H9 (cell line): Measurements from ENCODE around the gene RPS19. TPM values are rescaled to one million over a fixed set of nuclear protein-coding genes. Genes with fewer than 3 reads are reported as not detected.

Experiments used
- DNase-seq: peaks from one replicate; pipeline ENCODE4 v3.0.0-alpha.2; 2017
- H2AFZ ChIP-seq: one replicate; pipeline ENCODE4 v1.6.1; 2013; ENCODE audit warnings: mild to moderate bottlenecking, low read length, control low read depth, moderate library complexity
- H2AK5ac ChIP-seq: 2 replicates; pipeline ENCODE4 v1.6.1; 2013; ENCODE audit warnings: low read length, control low read depth, mixed read lengths; ENCODE audit not compliant: insufficient read length
- H2BK120ac ChIP-seq: one replicate; pipeline ENCODE4 v1.6.1; 2013; ENCODE audit warnings: low read depth, mild to moderate bottlenecking, low read length, control low read depth, inconsistent platforms; ENCODE audit not compliant: poor library complexity, severe bottlenecking
- H2BK12ac ChIP-seq: 2 replicates; pipeline ENCODE4 v1.6.1; 2013; ENCODE audit warnings: low read length, control low read depth, mixed read lengths, low read depth; ENCODE audit not compliant: insufficient read length
- H2BK15ac ChIP-seq: 2 replicates; pipeline ENCODE4 v1.6.1; 2013; ENCODE audit warnings: low read depth, low read length, control low read depth
- H2BK20ac ChIP-seq: one replicate; pipeline ENCODE4 v1.6.1; 2013; ENCODE audit warnings: low read depth, mild to moderate bottlenecking, low read length, control low read depth, inconsistent platforms; ENCODE audit not compliant: poor library complexity, severe bottlenecking
- H2BK5ac ChIP-seq: 2 replicates; pipeline ENCODE4 v1.6.1; 2013; ENCODE audit warnings: low read length, control low read depth, mixed read lengths; ENCODE audit not compliant: insufficient read length
- H3K14ac ChIP-seq: 2 replicates; pipeline ENCODE4 v1.6.1; 2013; ENCODE audit warnings: low read length, control low read depth; ENCODE audit not compliant: insufficient read depth
- H3K18ac ChIP-seq: 2 replicates; pipeline ENCODE4 v1.6.1; 2013; ENCODE audit warnings: low read depth, mild to moderate bottlenecking, mixed read lengths, low read length, control low read depth; ENCODE audit not compliant: insufficient read length
- H3K23ac ChIP-seq: 2 replicates; pipeline ENCODE4 v1.6.1; 2013; ENCODE audit warnings: low read length, control low read depth, mixed read lengths, low read depth; ENCODE audit not compliant: insufficient read length
- H3K23me2 ChIP-seq: 2 replicates; pipeline ENCODE4 v1.6.1; 2013; ENCODE audit warnings: low read depth, mild to moderate bottlenecking, mixed read lengths, low read length, control low read depth; ENCODE audit not compliant: insufficient read length, poor library complexity, severe bottlenecking
- H3K27ac ChIP-seq: 2 replicates; pipeline ENCODE4 v1.5.1; 2013; ENCODE audit warnings: low read length, control low read depth, mixed read lengths, low read depth; ENCODE audit not compliant: insufficient read length
- H3K27me3 ChIP-seq: 2 replicates; pipeline ENCODE4 v1.6.1; 2013; ENCODE audit warnings: low read length, control low read depth, inconsistent platforms; ENCODE audit not compliant: insufficient read depth
- H3K4ac ChIP-seq: 2 replicates; pipeline ENCODE4 v1.6.1; 2013; ENCODE audit warnings: low read depth, mild to moderate bottlenecking, control low read depth, inconsistent platforms, low read length, moderate library complexity
- H3K4me1 ChIP-seq: 2 replicates; pipeline ENCODE4 v1.6.1; 2013; ENCODE audit warnings: low read length, control low read depth, inconsistent platforms; ENCODE audit not compliant: insufficient read depth
- H3K4me2 ChIP-seq: 2 replicates; pipeline ENCODE4 v1.6.1; 2013; ENCODE audit warnings: low read length, control low read depth, mixed read lengths; ENCODE audit not compliant: insufficient read length, insufficient read depth
- H3K56ac ChIP-seq: 2 replicates; pipeline ENCODE4 v1.6.1; 2013; ENCODE audit warnings: low read depth, mild to moderate bottlenecking, mixed read lengths, low read length, control low read depth; ENCODE audit not compliant: insufficient read length
- H3K79me1 ChIP-seq: 2 replicates; pipeline ENCODE4 v1.6.1; 2013; ENCODE audit warnings: low read depth, mild to moderate bottlenecking, moderate library complexity, low read length, control low read depth, inconsistent platforms; ENCODE audit not compliant: insufficient read depth, poor library complexity, severe bottlenecking
- H3K79me2 ChIP-seq: 2 replicates; pipeline ENCODE4 v1.6.1; 2013; ENCODE audit warnings: low read length, control low read depth, inconsistent platforms; ENCODE audit not compliant: insufficient read depth
- H3K9ac ChIP-seq: 2 replicates; pipeline ENCODE4 v1.6.1; 2013; ENCODE audit warnings: low read length, control low read depth, mixed read lengths; ENCODE audit not compliant: insufficient read length; ENCODE audit errors: extremely low read depth
- H3K9me3 ChIP-seq: one replicate; pipeline ENCODE4 v1.6.1; 2013; ENCODE audit warnings: low read depth, low read length, inconsistent platforms; ENCODE audit not compliant: control insufficient read depth
- H3T11ph ChIP-seq: one replicate; pipeline ENCODE4 v1.6.1; 2013; ENCODE audit warnings: mild to moderate bottlenecking, low read length, control low read depth, inconsistent platforms
- H4K20me1 ChIP-seq: one replicate; pipeline ENCODE4 v1.6.1; 2013; ENCODE audit not compliant: control insufficient read depth, insufficient read length, insufficient read depth
- H4K5ac ChIP-seq: 2 replicates; pipeline ENCODE4 v1.6.1; 2013; ENCODE audit warnings: low read depth, mild to moderate bottlenecking, mixed read lengths, low read length, control low read depth; ENCODE audit not compliant: insufficient read length
- H4K8ac ChIP-seq: replicated peaks from 2 replicates; pipeline ENCODE4 v1.6.1; 2013; ENCODE audit warnings: low read length, control low read depth, mixed read lengths, low read depth; ENCODE audit not compliant: insufficient read length
- H4K91ac ChIP-seq: 2 replicates; pipeline ENCODE4 v1.6.1; 2013; ENCODE audit warnings: low read depth, mild to moderate bottlenecking, moderate library complexity, mixed read lengths, low read length, control low read depth; ENCODE audit not compliant: insufficient read length
- H3K27ac Mint-ChIP-seq, 3 experiments: 2 replicates in 2 of 3; 3 replicates in 1 of 3; pipeline ENCODE4 v1.8.0; 2020 to 2021; ENCODE audit warnings: mixed read lengths in 3 of 3, mild to moderate bottlenecking in 1 of 3, moderate library complexity in 1 of 3
- H3K27me3 Mint-ChIP-seq: 2 replicates; pipeline ENCODE4 v1.8.0; 2021; ENCODE audit warnings: low read depth, mild to moderate bottlenecking, moderate library complexity, mixed read lengths
- H3K36me3 Mint-ChIP-seq, 3 experiments: 2 replicates in 2 of 3; 3 replicates in 1 of 3; pipeline ENCODE4 v1.8.0; 2020 to 2021; ENCODE audit warnings: low read depth in 3 of 3, mixed read lengths in 3 of 3; ENCODE audit not compliant: insufficient read depth in 1 of 3
- H3K4me1 Mint-ChIP-seq, 2 experiments: 2 replicates each; pipeline ENCODE4 v1.8.0; 2020; ENCODE audit warnings: mixed read lengths in 2 of 2
- H3K4me3 Mint-ChIP-seq, 2 experiments: 2 replicates in 1 of 2; 3 replicates in 1 of 2; pipeline ENCODE4 v1.8.0; 2020 to 2021; ENCODE audit warnings: mild to moderate bottlenecking in 2 of 2, mixed read lengths in 2 of 2, moderate library complexity in 1 of 2
- H3K9me3 Mint-ChIP-seq, 2 experiments: 2 replicates in 1 of 2; 3 replicates in 1 of 2; pipeline ENCODE4 v1.8.0; 2020; ENCODE audit warnings: mild to moderate bottlenecking in 2 of 2, mixed read lengths in 2 of 2, moderate library complexity in 1 of 2
- WGBS: extraction: QIAGEN DNeasy Blood & Tissue Kit; methylation state at CpG from one replicate; pipeline ENCODE4 v1.1.7; 2013; ENCODE audit warnings: missing lambda C conversion rate, low lambda C conversion rate, mixed read lengths; ENCODE audit not compliant: insufficient read length; ENCODE audit errors: extremely low coverage; 5-methylcytosine and 5-hydroxymethylcytosine counted together
- total RNA-seq: library from RNA; stranded (reverse); gene quantifications from 2 replicates; pipeline ENCODE4 v1.2.1, GENCODE V29; 2021
- TF ChIP-seq, protein P1 (sequence below): fragments of 200-600 bp; sonication (generic); conservative IDR thresholded peaks from 3 replicates; pipeline ENCODE4 v1.8.0; 2021; ENCODE audit warnings: antibody characterized with exemption, mild to moderate bottlenecking

RPS19 gene
- total RNA-seq, 1 experiment from 2014 or later, result 3,024 TPM

DNA sequence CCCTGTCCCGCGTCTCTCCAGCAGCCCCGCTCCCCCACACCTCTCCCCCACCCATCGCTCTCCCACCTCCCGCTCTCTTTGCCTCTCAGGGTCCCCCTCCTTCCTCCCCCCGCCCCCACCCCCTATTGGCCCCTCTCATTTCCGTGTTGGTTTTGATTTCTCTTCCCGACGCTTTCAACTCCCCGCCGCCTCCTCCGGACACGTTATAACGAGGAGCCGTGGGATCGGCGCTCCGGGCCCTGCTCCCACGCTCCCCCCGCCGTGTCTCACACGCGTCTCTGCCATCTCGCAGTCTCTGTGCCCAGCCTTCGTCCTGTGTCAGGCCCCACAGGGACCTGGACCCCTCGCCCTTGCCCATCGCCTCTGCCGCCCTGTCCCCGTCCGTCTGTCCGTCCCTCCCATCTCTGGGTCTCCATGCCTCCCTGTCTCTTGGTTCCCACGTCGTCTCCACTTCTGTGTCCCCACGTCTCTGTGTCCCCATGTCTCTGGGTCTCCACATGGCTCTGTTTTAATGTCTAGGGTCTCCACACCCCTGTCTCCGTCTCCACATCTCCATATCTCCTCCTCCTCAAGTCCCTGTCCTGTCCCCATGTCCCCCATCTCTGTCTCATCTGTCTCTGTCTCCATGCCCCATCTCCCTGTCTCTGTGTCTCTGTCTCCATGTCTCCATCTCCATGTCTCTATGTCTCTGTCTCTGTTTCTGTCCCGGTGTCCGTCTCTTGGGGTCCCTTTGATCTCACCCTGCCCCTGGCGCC, 55.1 kb downstream of the RPS19 start:
- H4K5ac ChIP-seq, result no peak overlapping the region
- H4K91ac ChIP-seq, result no peak overlapping the region
- no peak overlapping the region for H2BK20ac ChIP-seq
- H3K79me2 ChIP-seq, result no peaks in the 10 kb centered on the region
- H2BK5ac ChIP-seq, result no peak overlapping the region
- H3K23ac ChIP-seq, result no peak overlapping the region
- no peak overlapping the region for H3K18ac ChIP-seq
- Mint-ChIP-seq H3K9me3 (peaks cover 0 to 2% of the 10 kb centered on the region in 2 experiments; a peak in 1 of 5 replicates), H3K27me3 (no peaks in the 10 kb centered on the region; the same call in none of the 2 replicates), H3K4me1 (peaks cover 6 to 15% of the 10 kb centered on the region in 2 experiments; a peak in 3 of 4 replicates), H3K27ac (no peak overlapping the region), H3K36me3 (no peaks in the 10 kb centered on the region), H3K4me3 (peak overlapping the region in 1 of 2 experiments; percentile 56; a peak in 1 of 5 replicates)
- H3K27me3 ChIP-seq, result peaks cover 91% of the 10 kb centered on the region
- H3K4me2 ChIP-seq, result peak overlapping the region; percentile 35
- no peak overlapping the region for H2BK12ac ChIP-seq
- H3T11ph ChIP-seq, result no peak overlapping the region
- H3K23me2 ChIP-seq, result peaks cover 5% of the 10 kb centered on the region
- H3K9me3 ChIP-seq, result no peaks in the 10 kb centered on the region
- H2BK120ac ChIP-seq, result no peak overlapping the region
- no peak overlapping the region for H3K27ac ChIP-seq
- TF ChIP-seq, protein P1, sequence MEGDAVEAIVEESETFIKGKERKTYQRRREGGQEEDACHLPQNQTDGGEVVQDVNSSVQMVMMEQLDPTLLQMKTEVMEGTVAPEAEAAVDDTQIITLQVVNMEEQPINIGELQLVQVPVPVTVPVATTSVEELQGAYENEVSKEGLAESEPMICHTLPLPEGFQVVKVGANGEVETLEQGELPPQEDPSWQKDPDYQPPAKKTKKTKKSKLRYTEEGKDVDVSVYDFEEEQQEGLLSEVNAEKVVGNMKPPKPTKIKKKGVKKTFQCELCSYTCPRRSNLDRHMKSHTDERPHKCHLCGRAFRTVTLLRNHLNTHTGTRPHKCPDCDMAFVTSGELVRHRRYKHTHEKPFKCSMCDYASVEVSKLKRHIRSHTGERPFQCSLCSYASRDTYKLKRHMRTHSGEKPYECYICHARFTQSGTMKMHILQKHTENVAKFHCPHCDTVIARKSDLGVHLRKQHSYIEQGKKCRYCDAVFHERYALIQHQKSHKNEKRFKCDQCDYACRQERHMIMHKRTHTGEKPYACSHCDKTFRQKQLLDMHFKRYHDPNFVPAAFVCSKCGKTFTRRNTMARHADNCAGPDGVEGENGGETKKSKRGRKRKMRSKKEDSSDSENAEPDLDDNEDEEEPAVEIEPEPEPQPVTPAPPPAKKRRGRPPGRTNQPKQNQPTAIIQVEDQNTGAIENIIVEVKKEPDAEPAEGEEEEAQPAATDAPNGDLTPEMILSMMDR, result no peak
- H4K8ac ChIP-seq, result no peak overlapping the region
- DNase-seq, result no peak
- H4K20me1 ChIP-seq, result peaks cover 3% of the 10 kb centered on the region
- no CpG with 5 or more reads among the region's 38 CpGs for WGBS
- no peak overlapping the region for H2AK5ac ChIP-seq
- H2AFZ ChIP-seq, result no peak overlapping the region
- H3K79me1 ChIP-seq, result no peaks in the 10 kb centered on the region
- H3K14ac ChIP-seq, result no peak overlapping the region
- H3K4me1 ChIP-seq, result no peaks in the 10 kb centered on the region
- H3K4ac ChIP-seq, result no peak overlapping the region
- no peak overlapping the region for H2BK15ac ChIP-seq
- H3K56ac ChIP-seq, result no peak overlapping the region
- no peak overlapping the region for H3K9ac ChIP-seq
